HEK293T (cell line): Measurements from ENCODE around the gene MIOX.

ENCODE experiments used
- CTCF ChIA-PET: fragments of 350-600 bp; formaldehyde crosslinking; extraction: SDS; loops from one replicate; lab custom pipeline; 2021; ENCODE audit warnings: antibody characterized with exemption, inconsistent platforms; lab: Yijun Ruan, JAX
- POLR2A ChIA-PET: fragments of 350-600 bp; formaldehyde crosslinking; extraction: SDS; loops from one replicate; lab custom pipeline; 2020; ENCODE audit warnings: antibody characterized with exemption, inconsistent platforms; lab: Yijun Ruan, JAX
- DNase-seq: peaks from one replicate; pipeline ENCODE4 v3.0.0; 2012; ENCODE audit warnings: mixed read lengths; ENCODE audit errors: extremely low spot score
- ARNT ChIP-seq: fragments of 450-650 bp; IDR thresholded peaks from 2 replicates; pipeline ENCODE4 v1.6.1; 2017; ENCODE audit warnings: mild to moderate bottlenecking
- BHLHE40 ChIP-seq: fragments of 450-650 bp; IDR thresholded peaks from 2 replicates; pipeline ENCODE4 v1.6.1; 2016; ENCODE audit warnings: mild to moderate bottlenecking, moderate library complexity, borderline replicate concordance
- CTBP1 ChIP-seq: fragments of 450-650 bp; IDR thresholded peaks from 2 replicates; pipeline ENCODE4 v1.6.1; 2016; ENCODE audit warnings: borderline replicate concordance
- ELF4 ChIP-seq: fragments of 450-650 bp; IDR thresholded peaks from 2 replicates; pipeline ENCODE4 v1.6.1; 2017; ENCODE audit warnings: antibody characterized with exemption
- FOXA1 ChIP-seq: fragments of 450-650 bp; IDR thresholded peaks from 2 replicates; pipeline ENCODE4 v1.6.1; 2016; ENCODE audit warnings: mild to moderate bottlenecking
- FOXK2 ChIP-seq: fragments of 450-650 bp; IDR thresholded peaks from 2 replicates; pipeline ENCODE4 v1.6.1; 2016; ENCODE audit warnings: mild to moderate bottlenecking
- FOXM1 ChIP-seq: fragments of 450-650 bp; IDR thresholded peaks from 2 replicates; pipeline ENCODE4 v1.6.1; 2017; ENCODE audit warnings: mild to moderate bottlenecking, borderline replicate concordance
- HDGF ChIP-seq: fragments of 450-650 bp; IDR thresholded peaks from 2 replicates; pipeline ENCODE4 v1.6.1; 2017; ENCODE audit warnings: antibody characterized with exemption, borderline replicate concordance
- L3MBTL2 ChIP-seq: fragments of 450-650 bp; conservative IDR thresholded peaks from 2 replicates; pipeline ENCODE4 v1.6.1; 2016; ENCODE audit warnings: mild to moderate bottlenecking
- LEF1 ChIP-seq: fragments of 450-650 bp; IDR thresholded peaks from 2 replicates; pipeline ENCODE4 v1.6.1; 2017; ENCODE audit warnings: mild to moderate bottlenecking, borderline replicate concordance
- NFRKB ChIP-seq: fragments of 450-650 bp; IDR thresholded peaks from 2 replicates; pipeline ENCODE4 v1.6.1; 2016; ENCODE audit warnings: mild to moderate bottlenecking, moderate library complexity
- PKNOX1 ChIP-seq: fragments of 450-650 bp; IDR thresholded peaks from 2 replicates; pipeline ENCODE4 v1.6.1; 2016
- SP1 ChIP-seq: fragments of 450-650 bp; IDR thresholded peaks from 2 replicates; pipeline ENCODE4 v1.6.1; 2017
- SUZ12 ChIP-seq: fragments of 450-650 bp; IDR thresholded peaks from 2 replicates; pipeline ENCODE4 v1.6.1; 2016; ENCODE audit warnings: mild to moderate bottlenecking
- TARDBP ChIP-seq: fragments of 450-650 bp; IDR thresholded peaks from 2 replicates; pipeline ENCODE4 v1.6.1; 2016
- ZNF384 ChIP-seq: fragments of 450-650 bp; IDR thresholded peaks from 2 replicates; pipeline ENCODE4 v1.6.1; 2016

The MIOX gene

DNA sequence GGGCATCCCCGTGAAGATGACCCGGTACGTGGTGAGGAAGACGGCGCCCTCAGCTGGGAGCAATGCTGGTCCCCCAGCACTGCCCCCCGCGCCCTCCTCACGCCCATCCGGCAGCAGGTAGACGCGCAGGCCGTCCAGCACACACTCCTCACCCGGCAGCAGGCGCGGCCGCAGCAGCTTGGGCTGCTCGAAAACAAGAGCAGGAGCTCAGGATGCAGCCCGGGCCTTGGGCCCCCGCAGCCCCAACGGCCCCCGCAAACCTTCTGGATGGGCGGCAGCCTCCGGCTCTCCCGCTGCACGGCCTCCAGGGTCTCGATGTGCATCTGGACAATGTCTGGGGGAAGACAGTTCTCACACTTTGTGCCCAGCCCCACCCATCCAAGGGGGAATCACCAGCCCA, 25.1 kb upstream of the MIOX start:
- POLR2A ChIA-PET: interaction anchor here (1.4 kb wide), 1 partner anchor 12 kb away, joined by 4 read pairs; no protein-coding TSS in a partner anchor
- no peak for TF ChIP-seq FOXM1
- TF ChIP-seq SUZ12: no peak
- TF ChIP-seq PKNOX1: no peak
- TF ChIP-seq FOXA1: no peak
- TF ChIP-seq ZNF384: no peak
- no peak for TF ChIP-seq FOXK2
- no peak for TF ChIP-seq ARNT
- TF ChIP-seq TARDBP: no peak
- no peak for TF ChIP-seq L3MBTL2
- DNase-seq: no peak
- CTCF ChIA-PET: no interaction called here

DNA sequence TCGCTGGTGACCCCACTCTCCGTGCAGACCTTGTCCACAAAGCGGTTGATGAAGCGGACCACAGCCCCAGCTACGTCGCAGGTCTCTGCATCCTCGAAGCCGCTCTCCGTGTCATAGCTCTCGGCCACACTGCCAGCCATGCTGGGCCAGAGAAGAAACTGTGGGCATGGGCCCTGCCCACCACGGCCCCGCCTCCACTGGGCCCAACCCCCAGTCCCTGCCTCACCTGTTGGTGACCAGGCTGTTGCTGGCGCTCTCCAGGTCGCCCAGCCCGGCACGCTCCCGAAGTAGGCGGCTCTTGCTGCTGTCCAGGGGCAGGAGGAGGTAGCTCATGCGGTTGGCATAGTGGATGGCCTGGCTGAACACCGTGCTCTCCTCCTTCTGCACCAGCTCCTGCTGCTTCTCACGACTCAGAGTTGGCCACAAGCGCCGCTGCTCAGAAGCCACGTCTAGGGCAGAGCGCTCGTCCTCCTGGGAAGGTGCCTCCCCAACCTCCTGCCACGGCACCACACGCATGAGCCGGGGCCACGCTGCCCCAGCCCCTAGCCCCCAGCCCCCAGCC, 24.6 kb upstream of the MIOX start:
- ChIA-PET CTCF (no interaction called here), POLR2A (no interaction called here)
- DNase-seq: no peak
- no peak for TF ChIP-seq ZNF384
- TF ChIP-seq TARDBP: no peak
- TF ChIP-seq FOXA1: no peak
- no peak for TF ChIP-seq HDGF
- TF ChIP-seq L3MBTL2: no peak
- TF ChIP-seq PKNOX1: no peak
- TF ChIP-seq SUZ12: no peak
- no peak for TF ChIP-seq NFRKB
- TF ChIP-seq ELF4: no peak
- no peak for TF ChIP-seq CTBP1
- TF ChIP-seq SP1: no peak
- TF ChIP-seq BHLHE40: no peak
- no peak for TF ChIP-seq FOXM1
- TF ChIP-seq FOXK2: no peak
- no peak for TF ChIP-seq ARNT
- TF ChIP-seq LEF1: no peak

DNA sequence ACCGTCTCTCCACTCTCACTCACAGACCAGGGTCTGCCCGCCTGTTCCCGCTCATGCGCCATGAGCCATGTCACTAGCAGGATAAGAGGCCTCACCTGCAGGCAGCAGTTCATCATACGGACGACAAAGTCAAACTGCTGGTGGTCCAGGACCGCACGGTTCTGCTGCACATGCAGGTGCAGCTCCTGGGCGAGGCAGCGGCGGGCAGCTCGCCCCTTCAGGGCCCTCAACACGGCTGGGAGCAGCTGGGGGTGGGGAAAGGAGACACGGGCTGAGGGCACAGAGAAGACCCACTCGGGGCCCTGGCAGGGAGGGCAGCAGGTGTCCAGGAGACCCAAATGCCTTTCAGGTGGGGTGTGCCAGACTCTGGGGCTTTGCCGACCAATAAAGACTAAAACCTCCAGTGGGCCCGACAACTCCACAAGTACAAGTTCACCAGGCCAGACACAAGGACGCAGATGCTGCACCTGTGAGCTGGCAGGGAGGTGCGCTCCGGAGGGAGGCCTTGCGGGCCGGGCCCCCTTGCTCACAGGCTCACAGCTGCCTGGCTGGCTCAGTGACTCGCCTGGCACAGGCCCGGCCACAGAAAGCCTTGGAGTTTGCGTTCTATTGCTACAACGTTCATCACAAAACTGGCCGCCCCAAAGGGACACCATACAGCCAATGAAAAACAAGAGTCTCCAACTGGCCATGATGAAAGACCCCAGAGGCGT, 23.3 kb upstream of the MIOX start:
- ChIA-PET CTCF (no interaction called here), POLR2A (no interaction called here)
- no peak for TF ChIP-seq ZNF384
- TF ChIP-seq PKNOX1: no peak
- TF ChIP-seq FOXA1: no peak
- TF ChIP-seq FOXM1: no peak
- no peak for TF ChIP-seq BHLHE40
- TF ChIP-seq ELF4: no peak
- no peak for TF ChIP-seq FOXK2
- no peak for TF ChIP-seq LEF1
- TF ChIP-seq SP1: no peak
- no peak for TF ChIP-seq L3MBTL2
- TF ChIP-seq HDGF: no peak
- TF ChIP-seq TARDBP: no peak
- no peak for TF ChIP-seq SUZ12
- no peak for TF ChIP-seq NFRKB
- TF ChIP-seq CTBP1: no peak
- TF ChIP-seq ARNT: no peak
- DNase-seq: no peak

- ChIA-PET POLR2A (no interaction called here), CTCF (no interaction called here)
- no peak for DNase-seq
- TF ChIP-seq FOXA1 (no peak), ZNF384 (no peak), PKNOX1 (no peak), CTBP1 (no peak), HDGF (no peak), TARDBP (no peak), FOXM1 (no peak)
Measured at GRCh38 chr22:50464451-50464850, 22.2 kb upstream of the MIOX start.

- CTCF ChIA-PET: no interaction called here
- POLR2A ChIA-PET: no interaction called here
- TF ChIP-seq FOXK2 (no peak), NFRKB (no peak), FOXA1 (no peak), SP1 (no peak), BHLHE40 (no peak), ARNT (no peak), HDGF (no peak), FOXM1 (no peak), LEF1 (no peak), CTBP1 (no peak), ZNF384 (no peak), TARDBP (no peak), SUZ12 (no peak), L3MBTL2 (no peak), ELF4 (no peak), PKNOX1 (no peak)
- no peak for DNase-seq
Measured at GRCh38 chr22:50465066-50465930, 21.4 kb upstream of the MIOX start.
